Measurements from ENCODE around the gene KRT6B.
"Not testable (repeated sequence)": the region's sequence is repeated elsewhere in the genome, so short reads cannot be mapped to it uniquely, and the experiment has no call there.

Gene KRT6B

GRCh38 chr12:52448228-52448627 lies 3.7 kb downstream of the KRT6B start:
- Histone ChIP-seq H3K4me2 (no peak overlapping the region), H3K4me3 (no peak overlapping the region), H3K4me1 (no peaks in the 10 kb centered on the region), H3K9me3 (replicated peaks in 1 of 11) (no peaks in the 10 kb centered on the region), H3K27ac (no peak overlapping the region), H3K36me3 (no peaks in the 10 kb centered on the region), H4K20me1 (no peaks in the 10 kb centered on the region), H3K27me3 (no peaks in the 10 kb centered on the region), H3K9ac (no peak overlapping the region)
- no peak for TF ChIP-seq Cebpa-rat (IDR thresholded peaks at IDR 0.05)

GRCh38 chr12:52447196-52447595 lies 4.8 kb downstream of the KRT6B start:
- not testable (repeated sequence) for H3K27me3 ChIP-seq; H4K20me1 ChIP-seq; H3K9ac ChIP-seq; H3K36me3 ChIP-seq; H3K4me3 ChIP-seq; H3K9me3 ChIP-seq (replicated peaks in 1 of 11); H3K4me2 ChIP-seq; H3K4me1 ChIP-seq; H3K27ac ChIP-seq

GRCh38 chr12:52446367-52447045 lies 5.4 kb downstream of the KRT6B start:
- Histone ChIP-seq H3K9me3 (replicated peaks in 1 of 11) (no peaks in the 10 kb centered on the region), H4K20me1 (no peaks in the 10 kb centered on the region), H3K4me3 (no peak overlapping the region), H3K9ac (no peak overlapping the region), H3K36me3 (no peaks in the 10 kb centered on the region), H3K4me2 (no peak overlapping the region), H3K27me3 (no peaks in the 10 kb centered on the region), H3K4me1 (peaks cover 0 to 2% (median 0%) of the 10 kb centered on the region in 10 experiments; a peak in 4 of 20 replicates), H3K27ac (no peak overlapping the region)
- no peak for TF ChIP-seq Cebpa-rat (IDR thresholded peaks at IDR 0.05)

- H3K4me1 ChIP-seq, result peaks cover 0 to 9% (median 0%) of the 10 kb centered on the region in 10 experiments; a peak in 4 of 20 replicates
- no peak overlapping the region for H3K27ac ChIP-seq
- no peaks in the 10 kb centered on the region for H3K9me3 ChIP-seq (replicated peaks in 1 of 11)
- no peak overlapping the region for H3K4me2 ChIP-seq
- H3K9ac ChIP-seq, result no peak overlapping the region
- H3K36me3 ChIP-seq, result no peaks in the 10 kb centered on the region
- H3K4me3 ChIP-seq, result no peak overlapping the region
- no peaks in the 10 kb centered on the region for H3K27me3 ChIP-seq
- TF ChIP-seq Cebpa-rat (IDR thresholded peaks at IDR 0.05), result no peak
- no peaks in the 10 kb centered on the region for H4K20me1 ChIP-seq
These were observed 6.1 kb downstream of the KRT6B start for GRCh38 chr12:52445876-52446275.

- Histone ChIP-seq H3K4me3 (no peak overlapping the region), H3K9ac (no peak overlapping the region), H3K27ac (no peak overlapping the region), H3K27me3 (no peaks in the 10 kb centered on the region), H3K36me3 (no peaks in the 10 kb centered on the region), H3K4me1 (peaks cover 0 to 10% (median 0%) of the 10 kb centered on the region in 10 experiments; a peak in 4 of 20 replicates), H4K20me1 (no peaks in the 10 kb centered on the region), H3K9me3 (replicated peaks in 1 of 11) (no peaks in the 10 kb centered on the region), H3K4me2 (no peak overlapping the region)
- no peak for TF ChIP-seq Cebpa-rat (IDR thresholded peaks at IDR 0.05)
These were observed 7.0 kb downstream of the KRT6B start for GRCh38 chr12:52444647-52445595.

- Histone ChIP-seq H3K9me3 (replicated peaks in 1 of 11) (no peaks in the 10 kb centered on the region), H3K4me2 (no peak overlapping the region), H3K27ac (no peak overlapping the region), H3K27me3 (no peaks in the 10 kb centered on the region), H3K4me3 (no peak overlapping the region), H4K20me1 (no peaks in the 10 kb centered on the region), H3K36me3 (no peaks in the 10 kb centered on the region), H3K4me1 (peaks cover 0 to 10% (median 0%) of the 10 kb centered on the region in 10 experiments; a peak in 4 of 20 replicates), H3K9ac (no peak overlapping the region)
- TF ChIP-seq Cebpa-rat (IDR thresholded peaks at IDR 0.05), result no peak
These were observed 8.0 kb downstream of the KRT6B start for GRCh38 chr12:52443966-52444365.

- no peak overlapping the region for H3K27ac ChIP-seq
- H4K20me1 ChIP-seq, result no peaks in the 10 kb centered on the region
- no peak for TF ChIP-seq Cebpa-rat (IDR thresholded peaks at IDR 0.05)
- no peak overlapping the region for H3K9ac ChIP-seq
- H3K27me3 ChIP-seq, result no peaks in the 10 kb centered on the region
- no peak overlapping the region for H3K4me3 ChIP-seq
- H3K36me3 ChIP-seq, result no peaks in the 10 kb centered on the region
- H3K4me2 ChIP-seq, result no peak overlapping the region
- H3K4me1 ChIP-seq, result peaks cover 0 to 10% (median 0%) of the 10 kb centered on the region in 10 experiments; a peak in 4 of 20 replicates
- H3K9me3 ChIP-seq (replicated peaks in 1 of 11), result no peaks in the 10 kb centered on the region
These were observed 9.3 kb downstream of the KRT6B start for GRCh38 chr12:52442600-52443061.

GRCh38 chr12:52441320-52441911 lies 10.5 kb downstream of the KRT6B start:
- no peak overlapping the region for H3K27ac ChIP-seq
- no peaks in the 10 kb centered on the region for H3K27me3 ChIP-seq
- H3K4me3 ChIP-seq, result no peak overlapping the region
- H3K9ac ChIP-seq, result no peak overlapping the region
- peaks cover 0 to 10% (median 0%) of the 10 kb centered on the region in 10 experiments; a peak in 4 of 20 replicates for H3K4me1 ChIP-seq
- no peak for TF ChIP-seq Cebpa-rat (IDR thresholded peaks at IDR 0.05)
- no peaks in the 10 kb centered on the region for H3K36me3 ChIP-seq
- H3K4me2 ChIP-seq, result peak overlapping the region in 3 of 11 experiments; percentile 10 to 37 (median 36); a peak in 3 of 22 replicates
- H4K20me1 ChIP-seq, result no peaks in the 10 kb centered on the region
- no peaks in the 10 kb centered on the region for H3K9me3 ChIP-seq (replicated peaks in 1 of 11)

- TF ChIP-seq Cebpa-rat (IDR thresholded peaks at IDR 0.05), result no peak
- Histone ChIP-seq H3K9me3 (replicated peaks in 1 of 11) (no peaks in the 10 kb centered on the region), H3K36me3 (no peaks in the 10 kb centered on the region), H3K9ac (no peak overlapping the region), H4K20me1 (no peaks in the 10 kb centered on the region), H3K4me2 (0 out of 22 replicates have a peak overlapping the region, but pooled peaks of 1 of the 11 experiments have one; percentile 10), H3K27ac (no peak overlapping the region), H3K27me3 (no peaks in the 10 kb centered on the region), H3K4me3 (no peak overlapping the region), H3K4me1 (peaks cover 0 to 10% (median 0%) of the 10 kb centered on the region in 10 experiments; a peak in 4 of 20 replicates)
These were observed 11.1 kb downstream of the KRT6B start for GRCh38 chr12:52440821-52441319.
